Activated CD8-positive, alpha-beta T cell treated with anti-CD3 and anti-CD28 coated beads for 36 hours (primary cell): Measurements from ENCODE around the gene EIF2B5. TPM values are rescaled to one million over a fixed set of nuclear protein-coding genes. Genes with fewer than 3 reads are reported as not detected.

Source experiments
- ATAC-seq: fragments of 200-7000 bp; cut with Tn5 transposase; one replicate; pipeline ENCODE4 v1.10.0; 2021; ENCODE audit warnings: mild to moderate bottlenecking, moderate library complexity
- CTCF ChIA-PET: fragments of 350-600 bp; sonication (Branson Sonifier 250); formaldehyde crosslinking; loops from one replicate; lab custom pipeline; 2021; ENCODE audit warnings: antibody characterized with exemption; lab: Charles Lee
- POLR2A ChIA-PET: fragments of 350-600 bp; sonication (Branson Sonifier 250); formaldehyde crosslinking; loops from one replicate; lab custom pipeline; 2021; ENCODE audit warnings: antibody characterized with exemption; lab: Charles Lee
- DNase-seq: peaks from one replicate; pipeline ENCODE4 v3.0.0-alpha.2; 2020
- H3K27ac Mint-ChIP-seq: one replicate; pipeline ENCODE4 v1.8.0; 2021; ENCODE audit warnings: mild to moderate bottlenecking, mixed read lengths
- H3K27me3 Mint-ChIP-seq: one replicate; pipeline ENCODE4 v1.8.0; 2021; ENCODE audit warnings: mixed read lengths
- H3K36me3 Mint-ChIP-seq: one replicate; pipeline ENCODE4 v1.8.0; 2021; ENCODE audit warnings: low read depth, mixed read lengths
- H3K4me1 Mint-ChIP-seq: one replicate; pipeline ENCODE4 v1.8.0; 2021; ENCODE audit warnings: low read depth, mixed read lengths
- H3K4me3 Mint-ChIP-seq: one replicate; pipeline ENCODE4 v1.8.0; 2021; ENCODE audit warnings: mild to moderate bottlenecking, moderate library complexity, mixed read lengths
- H3K9me3 Mint-ChIP-seq: one replicate; pipeline ENCODE4 v1.8.0; 2021; ENCODE audit warnings: mixed read lengths
- intact Hi-C: fragments of 100-400 bp; cut with micrococcal nuclease; formaldehyde crosslinking; loops from one replicate; pipeline ENCODE4 v1.10.0; 2022
- total RNA-seq, 2 experiments: library from RNA; stranded (reverse); gene quantifications; one replicate each; pipeline ENCODE4 v1.2.3, GENCODE V29; 2021
- TF ChIP-seq, protein P1 (sequence below): fragments of 200-600 bp; IDR thresholded peaks from one replicate; pipeline ENCODE4 v1.8.0; 2022; ENCODE audit warnings: antibody characterized with exemption, mild to moderate bottlenecking

The EIF2B5 gene
- total RNA-seq, 2 experiments from 2014 or later, result 59.9 to 64.0 TPM

DNA sequence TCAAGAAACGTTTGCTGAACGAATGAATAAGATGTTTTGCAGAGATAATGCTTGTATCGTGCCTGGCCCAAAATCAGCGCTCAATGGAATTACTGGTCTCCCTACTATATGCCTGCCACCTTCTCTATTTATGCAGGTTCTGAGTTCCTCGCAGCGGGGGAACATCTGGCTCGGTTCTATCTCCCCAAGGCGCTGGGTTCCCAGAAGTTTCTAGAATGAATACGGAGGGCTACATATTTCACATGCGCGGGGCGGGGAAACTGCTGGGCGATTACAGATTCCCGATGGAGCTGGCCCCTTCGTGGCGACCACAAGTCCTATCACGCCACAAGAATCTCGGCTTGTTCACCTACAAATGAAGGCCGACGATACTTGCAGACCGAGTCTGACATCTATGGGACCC lies 411 bp upstream of the EIF2B5 start:
- peak overlapping the region; percentile 88 for H3K4me3 Mint-ChIP-seq
- peaks cover 28% of the 10 kb centered on the region for H3K4me1 Mint-ChIP-seq
- peaks cover 17% of the 10 kb centered on the region for H3K36me3 Mint-ChIP-seq
- H3K9me3 Mint-ChIP-seq, result no peaks in the 10 kb centered on the region
- peak overlapping the region; percentile 91 for H3K27ac Mint-ChIP-seq
- DNase-seq, result no peak
- CTCF ChIA-PET, result interaction anchor here (0.7 to 1.5 kb wide), 7 partner anchors 10 to 250 kb away, joined by 3 to 5 read pairs (median 4); partner anchors contain the start of genes ABCC5 and PARL
- no peaks in the 10 kb centered on the region for H3K27me3 Mint-ChIP-seq
- TF ChIP-seq, protein P1, sequence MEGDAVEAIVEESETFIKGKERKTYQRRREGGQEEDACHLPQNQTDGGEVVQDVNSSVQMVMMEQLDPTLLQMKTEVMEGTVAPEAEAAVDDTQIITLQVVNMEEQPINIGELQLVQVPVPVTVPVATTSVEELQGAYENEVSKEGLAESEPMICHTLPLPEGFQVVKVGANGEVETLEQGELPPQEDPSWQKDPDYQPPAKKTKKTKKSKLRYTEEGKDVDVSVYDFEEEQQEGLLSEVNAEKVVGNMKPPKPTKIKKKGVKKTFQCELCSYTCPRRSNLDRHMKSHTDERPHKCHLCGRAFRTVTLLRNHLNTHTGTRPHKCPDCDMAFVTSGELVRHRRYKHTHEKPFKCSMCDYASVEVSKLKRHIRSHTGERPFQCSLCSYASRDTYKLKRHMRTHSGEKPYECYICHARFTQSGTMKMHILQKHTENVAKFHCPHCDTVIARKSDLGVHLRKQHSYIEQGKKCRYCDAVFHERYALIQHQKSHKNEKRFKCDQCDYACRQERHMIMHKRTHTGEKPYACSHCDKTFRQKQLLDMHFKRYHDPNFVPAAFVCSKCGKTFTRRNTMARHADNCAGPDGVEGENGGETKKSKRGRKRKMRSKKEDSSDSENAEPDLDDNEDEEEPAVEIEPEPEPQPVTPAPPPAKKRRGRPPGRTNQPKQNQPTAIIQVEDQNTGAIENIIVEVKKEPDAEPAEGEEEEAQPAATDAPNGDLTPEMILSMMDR, result no peak
- ATAC-seq, result peak; percentile 35
- POLR2A ChIA-PET, result interaction anchor here (0.7 to 3.6 kb wide), 8 partner anchors 10 to 435 kb away, joined by 3 to 40 read pairs (median 4); partner anchors contain the start of gene ABCF3
- intact Hi-C loops, result loop anchor here (2.0 to 10.0 kb wide), 2 partner anchors 114 to 240 kb away; partner anchors contain the start of genes ALG3 and EEF1AKMT4

DNA sequence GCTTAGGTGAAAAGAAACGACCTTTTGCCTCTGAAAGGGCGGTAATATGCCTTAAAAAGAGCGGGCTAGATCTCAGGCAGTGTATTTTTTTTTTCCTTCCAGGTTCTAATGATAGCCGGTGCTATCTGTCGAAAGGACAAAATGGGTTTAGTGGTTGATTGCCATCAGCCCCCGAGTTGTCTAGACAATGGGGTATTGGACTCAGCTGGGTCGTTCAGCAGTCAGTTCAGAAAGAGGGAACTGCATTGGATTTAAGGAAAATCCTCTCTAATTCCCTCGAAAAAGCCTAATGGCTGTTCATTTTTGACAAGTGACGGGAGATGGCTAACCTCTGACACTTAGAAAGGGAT lies 728 bp downstream of the EIF2B5 start:
- no peaks in the 10 kb centered on the region for H3K9me3 Mint-ChIP-seq
- TF ChIP-seq, protein P1, result no peak
- no peaks in the 10 kb centered on the region for H3K27me3 Mint-ChIP-seq

DNA sequence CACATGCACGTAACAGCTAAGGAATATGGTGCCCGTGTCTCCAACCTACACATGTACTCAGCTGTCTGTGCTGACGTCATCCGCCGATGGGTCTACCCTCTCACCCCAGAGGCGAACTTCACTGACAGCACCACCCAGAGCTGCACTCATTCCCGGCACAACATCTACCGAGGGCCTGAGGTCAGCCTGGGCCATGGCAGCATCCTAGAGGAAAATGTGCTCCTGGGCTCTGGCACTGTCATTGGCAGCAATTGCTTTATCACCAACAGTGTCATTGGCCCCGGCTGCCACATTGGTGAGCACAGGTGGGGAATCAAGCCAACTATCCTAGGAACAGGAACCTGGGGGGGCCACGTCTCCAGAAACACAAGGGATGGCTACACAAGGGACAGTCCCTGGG lies 5.3 kb downstream of the EIF2B5 start:
- no peaks in the 10 kb centered on the region for H3K9me3 Mint-ChIP-seq
- POLR2A ChIA-PET, result no interaction called here
- peaks cover 47% of the 10 kb centered on the region for H3K36me3 Mint-ChIP-seq
- intact Hi-C loops, result no loop called here
- peaks cover 20% of the 10 kb centered on the region for H3K4me1 Mint-ChIP-seq
- H3K27ac Mint-ChIP-seq, result no peak overlapping the region
- ATAC-seq, result no peak
- no peak overlapping the region for H3K4me3 Mint-ChIP-seq
- no peak for DNase-seq
- H3K27me3 Mint-ChIP-seq, result no peaks in the 10 kb centered on the region
- TF ChIP-seq, protein P1, result no peak
- CTCF ChIA-PET, result no interaction called here

More for the DNA sequence above, 728 bp downstream of the EIF2B5 start:
- ChIA-PET CTCF (interaction anchor here (0.7 to 1.1 kb wide), 4 partner anchors 9 to 114 kb away, joined by 3 to 4 read pairs (median 4); partner anchors contain the start of gene EEF1AKMT4), POLR2A (interaction anchor here (0.8 to 3.6 kb wide), 6 partner anchors 9 to 118 kb away, joined by 3 to 40 read pairs (median 7); partner anchors contain the start of genes ABCC5 and ABCF3)
- peak overlapping the region; percentile 88 for H3K4me3 Mint-ChIP-seq
- DNase-seq (no peak), ATAC-seq (no peak)
- intact Hi-C loops, result loop anchor here (2.0 to 10.0 kb wide), 2 partner anchors 113 to 241 kb away; partner anchors contain the start of genes ALG3 and EEF1AKMT4
- peaks cover 21% of the 10 kb centered on the region for H3K36me3 Mint-ChIP-seq
- H3K4me1 Mint-ChIP-seq, result peaks cover 28% of the 10 kb centered on the region
- H3K27ac Mint-ChIP-seq, result peak overlapping the region; percentile 91

DNA sequence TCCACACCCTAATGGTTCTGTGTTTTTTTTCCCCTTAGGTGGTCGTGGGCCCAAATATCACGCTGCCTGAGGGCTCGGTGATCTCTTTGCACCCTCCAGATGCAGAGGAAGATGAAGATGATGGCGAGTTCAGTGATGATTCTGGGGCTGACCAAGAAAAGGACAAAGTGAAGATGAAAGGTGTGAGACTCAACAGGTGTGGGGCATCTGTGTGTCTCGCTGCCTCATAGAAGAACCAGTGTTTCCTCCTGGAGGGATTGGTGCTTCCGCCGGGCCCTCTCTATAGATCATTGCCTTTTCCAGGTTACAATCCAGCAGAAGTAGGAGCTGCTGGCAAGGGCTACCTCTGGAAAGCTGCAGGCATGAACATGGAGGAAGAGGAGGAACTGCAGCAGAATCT lies 7.0 kb downstream of the EIF2B5 start:
- H3K27me3 Mint-ChIP-seq, result no peaks in the 10 kb centered on the region
- ChIA-PET POLR2A (interaction anchor here (0.7 kb wide), 1 partner anchor 13 kb away, joined by 5 read pairs; the partner anchor contains the start of gene DVL3), CTCF (no interaction called here)
- ATAC-seq (no peak), DNase-seq (no peak)
- H3K4me1 Mint-ChIP-seq, result peaks cover 7% of the 10 kb centered on the region
- H3K27ac Mint-ChIP-seq, result peak overlapping the region; percentile 15
- no peak overlapping the region for H3K4me3 Mint-ChIP-seq
- no peaks in the 10 kb centered on the region for H3K9me3 Mint-ChIP-seq
- H3K36me3 Mint-ChIP-seq, result peaks cover 44% of the 10 kb centered on the region
- intact Hi-C loops, result no loop called here
- TF ChIP-seq, protein P1, result no peak

DNA sequence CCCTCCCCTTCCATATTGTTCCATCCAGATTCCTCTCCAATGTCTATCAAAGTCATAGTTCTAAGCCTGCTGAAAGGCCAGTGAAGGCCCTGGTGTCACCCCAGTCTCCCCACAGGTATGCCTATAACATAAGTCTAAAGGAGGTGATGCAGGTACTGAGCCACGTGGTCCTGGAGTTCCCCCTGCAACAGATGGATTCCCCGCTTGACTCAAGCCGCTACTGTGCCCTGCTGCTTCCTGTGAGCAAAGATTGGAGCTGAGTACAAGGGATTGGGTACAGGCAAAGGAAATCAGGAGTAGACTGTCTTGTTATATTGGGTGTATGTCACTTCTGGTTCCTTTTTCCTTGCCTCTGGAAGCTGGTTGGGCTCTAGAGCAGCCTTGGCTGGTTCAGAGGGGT lies 8.2 kb downstream of the EIF2B5 start:
- Mint-ChIP-seq H3K36me3 (peaks cover 35% of the 10 kb centered on the region), H3K4me3 (no peak overlapping the region), H3K27me3 (no peaks in the 10 kb centered on the region), H3K4me1 (no peaks in the 10 kb centered on the region), H3K27ac (peak overlapping the region; percentile 61), H3K9me3 (no peaks in the 10 kb centered on the region)
- ATAC-seq, result peak; percentile 23
- DNase-seq, result no peak
- TF ChIP-seq, protein P1, result no peak
- ChIA-PET CTCF (interaction anchor here (0.9 to 2.0 kb wide), 3 partner anchors 8 to 85 kb away, joined by 3 to 5 read pairs (median 5); partner anchors contain the start of gene EIF2B5), POLR2A (interaction anchor here (1.1 to 4.2 kb wide), 4 partner anchors 9 to 125 kb away, joined by 3 to 40 read pairs (median 8); partner anchors contain the start of genes DVL3 and EIF2B5)
- intact Hi-C loops, result no loop called here
